IPS-NIHi7 (cell line): ENCODE data around the gene LMX1A.

Source experiments
- DNase-seq: peaks from one replicate; pipeline ENCODE4 v3.0.0; 2012; ENCODE audit warnings: mixed read lengths; ENCODE audit errors: extremely low spot score

LMX1A gene

GRCh38 chr1:165168467-165168866, 188.0 kb downstream of the LMX1A start:
- no peak for DNase-seq

- peak; percentile 35 for DNase-seq
Measured at GRCh38 chr1:165162671-165163241, 193.8 kb downstream of the LMX1A start.

- no peak for DNase-seq
Measured at GRCh38 chr1:165161130-165161529, 195.4 kb downstream of the LMX1A start.

GRCh38 chr1:165153182-165153581, 203.3 kb downstream of the LMX1A start:
- DNase-seq = no peak

- DNase-seq = peak; percentile 57
Measured at GRCh38 chr1:165152727-165153126, 203.8 kb downstream of the LMX1A start.

GRCh38 chr1:165152109-165152508, 204.4 kb downstream of the LMX1A start:
- DNase-seq = no peak
